Measurements from ENCODE around the gene C6orf120. TPM values are rescaled to one million over a fixed set of nuclear protein-coding genes. Genes with fewer than 3 reads are reported as not detected.

The C6orf120 gene
- total RNA-seq, 1 donor from 2014 or later: 34.6 TPM

GRCh38 chr6:169751242-169752073 lies 49.5 kb downstream of the C6orf120 start, which contains the start of the genes DYNLT2 and ERMARD:
Gene DYNLT2 (minus strand): TSS chr6:169751572. CDS start chr6:169751458, 114 bp downstream.
Gene ERMARD (plus strand): TSS chr6:169751622. CDS start chr6:169751658, 36 bp downstream.
- peak within 1 kb of the TSS; percentile 89 for H3K4me3 ChIP-seq (ENCODE audit: insufficient read depth, low read depth, low read length)
- H3K9me3 ChIP-seq (ENCODE audit: insufficient read depth, low read depth, low read length): no peaks in the 10 kb centered on the region
- peak within 1 kb of the TSS; percentile 93 for H3K27ac ChIP-seq (ENCODE audit: low read depth, low read length)
- H3K4me3 Mint-ChIP-seq (ENCODE audit: unreplicated experiment): peak within 1 kb of the TSS; percentile 95
- TF ChIP-seq CTCF (IDR thresholded peaks at IDR 0.05; ENCODE audit: insufficient read depth, low read depth, low read length) (no peak), EZH2 (IDR thresholded peaks at IDR 0.05; ENCODE audit: insufficient read depth, low read length) (no peak)
- H3K79me2 ChIP-seq (ENCODE audit: insufficient read depth, low read length): peaks cover 19% of the 10 kb centered on the region
- no peaks in the 10 kb centered on the region for H3K27me3 ChIP-seq (ENCODE audit: insufficient read depth, low read length)
- peak within 1 kb of the TSS; percentile 97 for H3K27ac Mint-ChIP-seq (ENCODE audit: unreplicated experiment)
- H3K9ac ChIP-seq (ENCODE audit: low read length): peak within 1 kb of the TSS; percentile 97
- peaks cover 6% of the 10 kb centered on the region for H3K4me1 ChIP-seq (ENCODE audit: insufficient read depth, low read length)
- no peaks in the 10 kb centered on the region for H3K27me3 Mint-ChIP-seq (ENCODE audit: low read depth, unreplicated experiment)
- peak within 1 kb of the TSS; percentile 88 for H3K4me2 ChIP-seq (ENCODE audit: low read length)
- H3K9me3 Mint-ChIP-seq (ENCODE audit: unreplicated experiment): peaks cover 3% of the 10 kb centered on the region
- peaks cover 14% of the 10 kb centered on the region for H3K4me1 Mint-ChIP-seq (ENCODE audit: low read depth, unreplicated experiment)
- DNase-seq (ENCODE audit: low read depth) (peak; percentile 88), FAIRE-seq (no peak)
- H2AFZ ChIP-seq (ENCODE audit: low read depth, low read length): peak within 1 kb of the TSS; percentile 94
- no peaks in the 10 kb centered on the region for H3K36me3 Mint-ChIP-seq (ENCODE audit: low read depth, unreplicated experiment)
- H4K20me1 ChIP-seq (ENCODE audit: insufficient read depth, low read length): no peaks in the 10 kb centered on the region
- no peaks in the 10 kb centered on the region for H3K36me3 ChIP-seq (ENCODE audit: insufficient read depth, low read length)

- FAIRE-seq (no peak), DNase-seq (ENCODE audit: low read depth) (no peak)
- peak overlapping the region; percentile 88 for H3K4me2 ChIP-seq (ENCODE audit: low read length)
- H3K27ac Mint-ChIP-seq (ENCODE audit: unreplicated experiment): peak overlapping the region; percentile 92
- H2AFZ ChIP-seq (ENCODE audit: low read depth, low read length): peak overlapping the region; percentile 94
- peaks cover 6% of the 10 kb centered on the region for H3K4me1 ChIP-seq (ENCODE audit: insufficient read depth, low read length)
- peaks cover 14% of the 10 kb centered on the region for H3K4me1 Mint-ChIP-seq (ENCODE audit: low read depth, unreplicated experiment)
- H3K9me3 Mint-ChIP-seq (ENCODE audit: unreplicated experiment): peaks cover 3% of the 10 kb centered on the region
- H3K27me3 Mint-ChIP-seq (ENCODE audit: low read depth, unreplicated experiment): no peaks in the 10 kb centered on the region
- no peaks in the 10 kb centered on the region for H3K9me3 ChIP-seq (ENCODE audit: insufficient read depth, low read depth, low read length)
- TF ChIP-seq EZH2 (IDR thresholded peaks at IDR 0.05; ENCODE audit: insufficient read depth, low read length): no peak
- no peak for TF ChIP-seq CTCF (IDR thresholded peaks at IDR 0.05; ENCODE audit: insufficient read depth, low read depth, low read length)
- no peaks in the 10 kb centered on the region for H3K36me3 ChIP-seq (ENCODE audit: insufficient read depth, low read length)
- H3K4me3 ChIP-seq (ENCODE audit: insufficient read depth, low read depth, low read length): peak overlapping the region; percentile 89
- no peaks in the 10 kb centered on the region for H4K20me1 ChIP-seq (ENCODE audit: insufficient read depth, low read length)
- peak overlapping the region; percentile 93 for H3K27ac ChIP-seq (ENCODE audit: low read depth, low read length)
- peak overlapping the region; percentile 97 for H3K9ac ChIP-seq (ENCODE audit: low read length)
- H3K4me3 Mint-ChIP-seq (ENCODE audit: unreplicated experiment): peak overlapping the region; percentile 88
- peaks cover 19% of the 10 kb centered on the region for H3K79me2 ChIP-seq (ENCODE audit: insufficient read depth, low read length)
- H3K27me3 ChIP-seq (ENCODE audit: insufficient read depth, low read length): no peaks in the 10 kb centered on the region
- peaks cover 2% of the 10 kb centered on the region for H3K36me3 Mint-ChIP-seq (ENCODE audit: low read depth, unreplicated experiment)
Measured at GRCh38 chr6:169752074-169752623, 50.2 kb downstream of the C6orf120 start.

Other genes starting within 250 kb of the C6orf120 start
- gene WDR27, start 97 bp upstream of the C6orf120 start, total RNA-seq: 28.7 and 31.2 TPM in 2 replicates
- gene PHF10, start 22.4 kb downstream of the C6orf120 start, total RNA-seq: 28.6 and 30.9 TPM in 2 replicates
- 0.53 and 1.0 TPM in 2 replicates for gene DYNLT2, start 49.4 kb downstream of the C6orf120 start, total RNA-seq
- 13.1 and 17.5 TPM in 2 replicates for gene ERMARD, start 49.5 kb downstream of the C6orf120 start, total RNA-seq